Iris pigment epithelial cell (primary cell): ENCODE data around the gene MERTK.
"Not testable (repeated sequence)": the region's sequence is repeated elsewhere in the genome, so short reads cannot be mapped to it uniquely, and the experiment has no call there.

Experiments used
- DNase-seq: peaks from one replicate; pipeline ENCODE4 v3.0.0-alpha.2; 2011; ENCODE audit warnings: low read depth

The MERTK gene

GRCh38 chr2:111910609-111911277 lies 12.3 kb downstream of the MERTK start:
- DNase-seq, result no peak

- DNase-seq, result not testable (repeated sequence)
Observed at GRCh38 chr2:111911295-111911977, 13.0 kb downstream of the MERTK start.

DNA sequence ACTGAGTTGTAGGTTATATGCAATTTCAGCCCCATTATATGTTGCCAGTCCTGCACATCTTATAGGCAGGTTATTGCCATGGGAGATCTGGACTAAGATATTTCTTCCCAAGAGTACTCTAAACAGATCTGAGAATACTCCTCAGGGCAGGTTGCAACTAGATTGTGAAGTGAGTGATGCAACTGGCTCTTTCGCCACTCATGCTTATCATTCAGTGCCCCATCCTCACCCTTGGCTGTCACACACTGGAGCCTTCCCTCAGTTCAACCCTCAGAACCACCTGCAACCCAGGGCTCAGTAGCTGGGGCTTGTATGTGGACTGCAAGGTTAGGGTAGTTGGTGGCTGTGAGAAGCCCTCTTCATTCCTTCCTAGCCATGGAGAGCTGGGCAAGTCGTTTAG lies 14.1 kb downstream of the MERTK start:
- DNase-seq, result no peak

DNA sequence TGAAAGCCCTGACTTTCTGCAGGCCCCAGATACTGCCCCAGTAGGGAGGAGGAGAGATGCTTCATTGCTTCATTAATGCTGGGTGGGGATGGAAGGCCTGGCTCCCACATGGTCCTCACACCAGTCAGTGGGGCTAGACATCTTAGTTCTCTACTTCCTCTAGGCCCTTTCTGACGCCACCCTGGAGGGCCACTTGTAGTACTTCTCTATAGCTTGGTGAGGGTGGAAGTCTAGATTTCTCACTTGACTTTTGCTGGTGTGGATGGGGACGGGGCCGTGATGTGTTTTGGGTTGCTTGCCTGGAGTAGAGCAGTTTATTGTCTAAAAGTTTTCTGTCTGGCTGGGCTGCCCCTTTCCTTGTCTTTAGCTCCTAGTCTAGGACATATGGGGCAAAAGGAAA lies 18.7 kb downstream of the MERTK start:
- DNase-seq, result no peak

- peak; percentile 89 for DNase-seq
Observed at GRCh38 chr2:111918383-111918806, 20.0 kb downstream of the MERTK start.

GRCh38 chr2:111919365-111919764 lies 21.0 kb downstream of the MERTK start:
- DNase-seq, result no peak

DNA sequence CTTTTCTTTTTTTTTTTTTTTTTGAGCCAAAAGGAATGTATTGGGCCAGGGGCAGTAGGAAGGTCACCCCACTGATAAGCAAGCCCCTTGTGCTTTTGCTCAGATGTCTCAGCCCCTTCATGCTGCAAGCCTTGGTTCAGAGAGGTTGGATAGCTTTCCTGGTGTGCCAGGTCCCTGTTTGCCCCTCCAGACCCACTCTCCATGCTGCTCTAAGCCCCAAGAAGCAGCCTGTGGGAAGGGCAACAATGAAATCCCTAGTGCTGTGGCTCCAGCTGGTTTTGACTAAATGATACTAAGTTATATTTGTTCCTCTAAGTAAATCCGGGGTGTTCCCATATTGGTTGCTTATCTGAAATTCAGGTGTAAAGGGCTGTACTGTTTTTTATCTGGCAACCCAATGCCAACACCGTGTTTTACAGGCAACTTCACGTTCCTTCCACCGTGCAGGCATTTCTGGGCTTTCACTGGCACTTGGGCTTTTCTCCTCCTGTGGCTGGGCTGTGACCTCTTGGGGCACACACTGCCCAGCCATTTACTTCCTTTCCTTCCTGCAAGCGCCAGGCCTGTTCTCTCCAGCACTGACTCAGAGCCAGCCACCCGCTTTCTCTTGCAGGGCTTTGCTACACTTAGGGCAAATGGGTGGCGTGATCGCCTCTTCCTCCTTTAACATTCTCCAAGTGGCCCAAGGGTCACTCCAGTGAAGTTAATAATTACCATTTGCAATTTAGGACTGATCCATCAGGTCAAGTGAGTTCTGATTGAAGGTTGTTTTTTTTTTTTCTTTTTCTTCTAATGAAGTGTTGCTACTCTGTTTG lies 21.6 kb downstream of the MERTK start:
- peak; percentile 50 for DNase-seq

- DNase-seq, result no peak
Observed at GRCh38 chr2:111923276-111923804, 24.9 kb downstream of the MERTK start.

- no peak for DNase-seq
Observed at GRCh38 chr2:111924617-111925107, 26.3 kb downstream of the MERTK start.

GRCh38 chr2:111927723-111928122 lies 29.3 kb downstream of the MERTK start:
- DNase-seq, result no peak

DNA sequence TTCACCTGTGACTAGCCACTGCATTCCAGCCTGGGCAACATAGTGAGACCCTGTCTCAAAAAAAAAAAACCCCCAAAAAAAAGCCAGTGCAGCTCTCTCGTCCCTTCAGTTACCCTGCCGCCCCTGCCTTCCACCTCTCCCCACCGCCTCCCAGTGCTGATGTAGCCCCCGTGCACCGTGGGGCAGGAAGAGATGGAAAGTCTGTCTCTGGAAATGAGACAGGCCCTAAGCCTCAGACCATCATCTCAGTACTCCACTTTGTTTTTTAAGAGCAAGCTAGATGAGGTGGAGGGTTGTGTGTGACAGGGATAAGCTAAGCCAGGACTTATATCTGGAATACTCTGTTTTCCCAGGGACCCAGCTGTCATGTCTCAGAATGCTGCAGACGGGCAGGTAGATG lies 32.0 kb downstream of the MERTK start:
- no peak for DNase-seq

DNA sequence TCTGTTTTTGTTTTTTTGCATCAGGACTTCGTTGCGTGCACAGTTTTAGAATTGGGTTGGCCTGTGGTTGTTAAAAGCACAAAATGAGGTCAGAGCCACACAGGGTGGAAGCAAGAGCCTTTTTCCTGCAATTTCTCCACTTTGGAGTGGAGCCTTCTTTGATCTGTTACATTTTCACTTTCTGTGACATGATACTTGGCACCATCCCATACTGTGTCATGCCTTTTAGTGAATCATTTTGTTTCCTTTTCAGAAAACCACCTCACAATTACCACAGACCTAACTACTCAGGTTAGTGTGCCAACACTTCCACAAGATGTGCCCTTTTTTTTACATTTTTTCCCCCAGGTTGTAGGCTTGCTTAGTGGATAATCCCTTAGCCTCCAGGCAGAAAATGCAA lies 32.5 kb downstream of the MERTK start:
- DNase-seq, result peak; percentile 71

DNA sequence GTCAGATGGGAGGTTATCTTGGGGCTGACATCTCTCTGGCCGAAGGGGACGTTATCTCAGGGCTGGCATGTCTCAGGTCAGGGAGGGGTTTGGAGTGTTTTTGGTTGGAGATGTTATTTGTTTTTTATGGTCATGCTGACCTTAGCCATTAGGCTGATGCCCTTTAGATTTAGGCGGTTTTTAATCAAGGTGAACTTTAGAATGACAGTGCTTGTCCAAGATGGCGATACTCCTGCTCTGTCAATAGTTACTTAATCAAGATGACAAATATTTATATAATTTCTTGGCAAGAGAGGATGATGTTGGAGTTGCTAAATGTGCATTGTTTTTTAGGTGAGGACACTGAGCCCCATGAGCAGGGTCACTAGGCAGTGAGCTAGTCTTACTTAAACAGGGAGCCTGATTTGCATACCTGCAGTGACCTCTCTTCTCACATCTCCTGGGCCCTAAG lies 34.5 kb downstream of the MERTK start:
- DNase-seq, result no peak

DNA sequence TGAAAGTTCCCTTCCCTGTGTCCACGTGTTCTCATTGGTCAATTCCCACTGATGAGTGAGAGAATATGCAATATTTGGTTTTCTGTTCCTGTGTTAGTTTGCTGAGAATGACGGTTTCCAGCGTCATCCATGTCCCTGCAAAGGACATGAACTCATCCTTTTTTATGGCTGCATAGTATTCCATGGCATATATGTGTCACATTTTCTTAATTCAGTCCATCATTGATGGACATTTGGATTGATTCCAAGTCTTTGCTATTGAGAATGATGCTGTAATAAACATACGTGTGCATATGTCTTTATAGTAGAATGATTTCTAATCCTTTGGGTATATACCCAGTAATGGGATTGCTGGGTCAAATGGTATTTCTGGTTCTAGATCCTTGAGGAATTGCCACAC lies 35.5 kb downstream of the MERTK start:
- not testable (repeated sequence) for DNase-seq

DNA sequence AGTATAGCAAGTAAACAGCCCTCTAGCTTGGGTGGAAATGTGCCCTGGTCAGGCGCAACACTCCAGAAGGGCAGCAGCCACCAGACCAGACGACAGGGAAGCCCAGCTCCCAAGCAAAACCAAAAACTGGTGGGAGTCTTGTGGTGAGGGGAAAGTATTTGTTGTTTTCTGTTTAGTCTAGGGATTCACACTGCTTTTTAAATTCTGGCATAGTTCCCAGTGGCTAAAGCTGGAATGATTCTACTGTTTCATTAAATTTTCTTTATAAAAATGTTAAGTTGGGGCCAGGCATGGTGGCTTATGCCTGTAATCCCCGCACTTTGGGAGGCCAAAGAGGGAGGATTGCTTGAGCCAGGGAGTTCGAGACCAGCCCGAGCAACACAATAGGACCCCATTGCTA lies 38.5 kb downstream of the MERTK start:
- peak; percentile 15 for DNase-seq

- no peak for DNase-seq
Observed at GRCh38 chr2:111938392-111938791, 40.0 kb downstream of the MERTK start.

- DNase-seq, result no peak
Observed at GRCh38 chr2:111940333-111941196, 42.2 kb downstream of the MERTK start.

DNA sequence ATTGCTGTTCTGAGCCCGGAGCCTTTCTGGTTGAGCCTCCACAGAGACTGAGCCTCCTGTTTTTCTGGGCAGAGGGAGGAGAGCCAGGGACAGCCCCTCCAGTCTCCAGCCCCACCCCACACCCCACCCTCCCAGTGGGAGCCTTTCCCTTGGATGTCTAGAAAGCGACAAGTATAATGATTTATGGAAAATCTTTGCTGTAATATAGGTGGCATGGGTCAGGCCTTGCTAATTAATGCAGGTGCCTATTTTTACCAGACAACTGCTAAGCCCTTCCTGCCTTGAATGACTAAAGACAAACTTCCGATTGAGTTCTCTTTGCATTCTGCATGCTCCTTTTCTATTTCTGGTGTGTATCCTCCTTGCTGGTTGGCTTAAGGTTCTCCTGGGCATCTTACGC lies 43.1 kb downstream of the MERTK start:
- DNase-seq, result no peak

DNA sequence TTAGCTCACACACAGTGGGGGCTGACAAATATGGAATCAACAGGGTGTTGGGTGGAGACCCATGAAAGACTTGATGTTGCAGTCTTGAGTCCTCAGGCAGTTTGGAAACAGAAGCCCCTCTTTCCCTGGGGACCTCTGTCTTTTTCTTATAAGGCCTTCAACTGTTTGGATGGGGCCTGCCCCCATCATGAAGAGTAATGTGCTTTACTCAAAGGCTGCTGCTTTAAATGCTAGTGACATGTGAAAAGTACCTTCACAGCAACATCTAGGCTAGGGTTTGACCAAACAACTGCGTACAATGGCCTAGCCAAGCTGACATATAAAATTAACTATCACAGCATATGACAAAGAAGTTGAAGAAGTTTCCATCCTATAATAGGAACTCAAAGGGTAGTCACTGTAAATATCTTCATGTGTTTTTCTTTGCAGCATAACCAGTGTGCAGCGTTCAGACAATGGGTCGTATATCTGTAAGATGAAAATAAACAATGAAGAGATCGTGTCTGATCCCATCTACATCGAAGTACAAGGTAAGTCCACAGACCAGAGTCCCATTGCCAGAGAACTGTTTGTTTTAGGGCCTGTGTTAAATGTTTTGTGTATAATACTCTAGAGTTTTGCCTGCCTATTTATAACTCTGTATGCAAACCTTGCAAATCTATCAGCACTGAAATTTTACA lies 46.3 kb downstream of the MERTK start:
- no peak for DNase-seq

- no peak for DNase-seq
Observed at GRCh38 chr2:111945444-111946293, 47.3 kb downstream of the MERTK start.
